ENCODE results near the gene TRMT1. TPM values are rescaled to one million over a fixed set of nuclear protein-coding genes. Genes with fewer than 3 reads are reported as not detected.

Gene TRMT1
- total RNA-seq, 4 donors from 2014 or later: 31.7 to 47.9 (median 45.0) TPM

DNA sequence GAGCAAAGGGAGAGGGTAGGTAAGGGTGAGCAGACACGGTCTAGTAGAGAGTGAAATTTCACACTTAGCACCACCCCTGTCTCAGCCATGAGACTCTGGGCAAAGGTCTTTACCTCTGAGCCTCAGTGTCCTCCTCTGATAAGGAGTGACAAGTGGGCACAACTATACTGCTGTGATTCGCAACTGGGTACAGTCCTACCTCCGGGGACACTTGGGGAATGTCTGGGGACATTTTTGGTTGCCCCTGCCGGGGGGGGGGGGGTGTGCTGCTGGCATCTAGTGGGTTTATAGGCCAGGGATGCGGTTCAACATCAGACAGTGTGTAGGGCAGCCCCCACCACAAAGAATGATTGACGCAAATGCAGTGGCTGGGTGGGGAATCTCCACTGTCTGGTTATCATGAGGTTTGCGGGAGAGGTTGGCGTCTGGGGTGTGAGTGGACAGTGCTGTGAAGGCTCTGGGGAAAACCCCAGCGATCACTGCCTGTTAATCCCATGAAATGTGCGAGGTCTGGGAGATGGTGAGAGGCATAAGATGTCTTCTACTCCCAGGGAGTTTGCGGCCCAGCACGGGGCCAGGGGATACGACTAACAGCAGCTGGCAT lies 5.8 kb upstream of the TRMT1 start:
- ATAC-seq (no peak), DNase-seq (no peak)
- Histone ChIP-seq H3K27me3 (no peaks in the 10 kb centered on the region), H3K36me3 (no peaks in the 10 kb centered on the region), H3K9me3 (no peaks in the 10 kb centered on the region), H3K27ac (no peak overlapping the region), H3K4me3 (no peak overlapping the region), H3K4me1 (peaks cover 18% of the 10 kb centered on the region in 2 donors)
- intact Hi-C loops (cut with DNase I; ENCODE audit: low total_unique reads): no loop called here
- in situ Hi-C loops (cut with MboI; ENCODE audit: low sequenced_read_pairs in 4 of 4): loop anchor here in 1 of 4 donors (25.0 kb wide), 1 partner anchor 140 kb away; no protein-coding TSS in a partner anchor
- no peak for TF ChIP-seq POLR2A (IDR thresholded peaks at IDR 0.05)
- TF ChIP-seq, protein P1, sequence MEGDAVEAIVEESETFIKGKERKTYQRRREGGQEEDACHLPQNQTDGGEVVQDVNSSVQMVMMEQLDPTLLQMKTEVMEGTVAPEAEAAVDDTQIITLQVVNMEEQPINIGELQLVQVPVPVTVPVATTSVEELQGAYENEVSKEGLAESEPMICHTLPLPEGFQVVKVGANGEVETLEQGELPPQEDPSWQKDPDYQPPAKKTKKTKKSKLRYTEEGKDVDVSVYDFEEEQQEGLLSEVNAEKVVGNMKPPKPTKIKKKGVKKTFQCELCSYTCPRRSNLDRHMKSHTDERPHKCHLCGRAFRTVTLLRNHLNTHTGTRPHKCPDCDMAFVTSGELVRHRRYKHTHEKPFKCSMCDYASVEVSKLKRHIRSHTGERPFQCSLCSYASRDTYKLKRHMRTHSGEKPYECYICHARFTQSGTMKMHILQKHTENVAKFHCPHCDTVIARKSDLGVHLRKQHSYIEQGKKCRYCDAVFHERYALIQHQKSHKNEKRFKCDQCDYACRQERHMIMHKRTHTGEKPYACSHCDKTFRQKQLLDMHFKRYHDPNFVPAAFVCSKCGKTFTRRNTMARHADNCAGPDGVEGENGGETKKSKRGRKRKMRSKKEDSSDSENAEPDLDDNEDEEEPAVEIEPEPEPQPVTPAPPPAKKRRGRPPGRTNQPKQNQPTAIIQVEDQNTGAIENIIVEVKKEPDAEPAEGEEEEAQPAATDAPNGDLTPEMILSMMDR (IDR thresholded peaks at IDR 0.05 in 4 of 5, conservative IDR thresholded peaks at IDR 0.05 in 1 of 5): no peak

GRCh38 chr19:13121551-13122274 lies 5.2 kb upstream of the TRMT1 start:
- in situ Hi-C loops (cut with MboI; ENCODE audit: low sequenced_read_pairs in 4 of 4): loop anchor here in 1 of 4 donors (25.0 kb wide), 1 partner anchor 141 kb away; no protein-coding TSS in a partner anchor
- DNase-seq (no peak), ATAC-seq (no peak)
- Histone ChIP-seq H3K36me3 (no peaks in the 10 kb centered on the region), H3K4me3 (no peak overlapping the region), H3K9me3 (no peaks in the 10 kb centered on the region), H3K27me3 (no peaks in the 10 kb centered on the region), H3K27ac (peak overlapping the region in 2 of 4 donors; percentile 29 to 45), H3K4me1 (peaks cover 19 to 20% of the 10 kb centered on the region in 2 donors)
- intact Hi-C loops (cut with DNase I; ENCODE audit: low total_unique reads): no loop called here
- TF ChIP-seq, protein P1 (IDR thresholded peaks at IDR 0.05 in 4 of 5, conservative IDR thresholded peaks at IDR 0.05 in 1 of 5): no peak

DNA sequence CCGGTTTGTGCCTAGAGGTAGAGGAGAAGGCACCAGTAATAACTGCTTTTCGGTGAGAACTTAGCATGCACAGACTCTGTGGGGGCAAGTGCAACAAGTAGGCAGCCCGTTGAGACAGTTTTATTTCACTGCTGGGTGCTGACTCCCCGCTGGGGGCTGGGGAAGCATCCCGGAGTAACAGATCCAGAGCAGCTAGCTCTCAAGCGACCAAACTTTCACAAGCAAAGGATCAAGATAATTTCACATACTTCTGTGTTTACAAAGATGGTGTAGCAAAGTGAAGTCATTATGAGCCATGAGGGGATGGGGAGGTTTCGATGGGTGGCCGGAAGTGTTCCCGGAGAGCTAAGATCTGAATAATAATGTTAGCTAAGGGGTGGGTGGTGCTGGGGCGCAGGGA lies 4.3 kb upstream of the TRMT1 start:
- no peaks in the 10 kb centered on the region for H3K9me3 ChIP-seq
- DNase-seq (no peak), ATAC-seq (no peak)
- H3K27ac ChIP-seq: peak overlapping the region in 1 of 4 donors; percentile 75
- TF ChIP-seq, protein P1 (IDR thresholded peaks at IDR 0.05 in 4 of 5, conservative IDR thresholded peaks at IDR 0.05 in 1 of 5): no peak
- no peak for TF ChIP-seq POLR2A (IDR thresholded peaks at IDR 0.05)
- peaks cover 22 to 23% of the 10 kb centered on the region in 2 donors for H3K4me1 ChIP-seq
- intact Hi-C loops (cut with DNase I; ENCODE audit: low total_unique reads): no loop called here
- no peaks in the 10 kb centered on the region for H3K36me3 ChIP-seq
- H3K4me3 ChIP-seq: no peak overlapping the region
- in situ Hi-C loops (cut with MboI; ENCODE audit: low sequenced_read_pairs in 4 of 4): loop anchor here in 1 of 4 donors (25.0 kb wide), 1 partner anchor 141 kb away; no protein-coding TSS in a partner anchor
- H3K27me3 ChIP-seq: no peaks in the 10 kb centered on the region

GRCh38 chr19:13120031-13120430 lies 3.5 kb upstream of the TRMT1 start:
- ATAC-seq: no peak
- no peaks in the 10 kb centered on the region for H3K9me3 ChIP-seq
- H3K27ac ChIP-seq: peak overlapping the region in 3 of 4 donors; percentile 30 to 75 (median 73)
- no peaks in the 10 kb centered on the region for H3K36me3 ChIP-seq
- DNase-seq: no peak
- H3K27me3 ChIP-seq: no peaks in the 10 kb centered on the region
- in situ Hi-C loops (cut with MboI; ENCODE audit: low sequenced_read_pairs in 4 of 4) (loop anchor here in 1 of 4 donors (25.0 kb wide), 1 partner anchor 142 kb away; no protein-coding TSS in a partner anchor), intact Hi-C loops (cut with DNase I; ENCODE audit: low total_unique reads) (no loop called here)
- no peak overlapping the region for H3K4me3 ChIP-seq
- no peak for TF ChIP-seq POLR2A (IDR thresholded peaks at IDR 0.05)
- TF ChIP-seq, protein P1 (IDR thresholded peaks at IDR 0.05 in 4 of 5, conservative IDR thresholded peaks at IDR 0.05 in 1 of 5): no peak
- H3K4me1 ChIP-seq: peaks cover 28 to 31% of the 10 kb centered on the region in 2 donors
